Measurements from ENCODE around the gene XRCC3. TPM values are rescaled to one million over a fixed set of nuclear protein-coding genes. Genes with fewer than 3 reads are reported as not detected.
A peak's percentile ranks its signal among the peaks of the same experiment; 100 is the strongest.

Gene XRCC3
- total RNA-seq (10 to 100 TPM; 40.3 to 41.1 TPM), polyA plus RNA-seq (ENCODE audit: insufficient read depth, low read depth, low replicate concordance) (16.6 TPM)
- long read RNA-seq, donor 1, partial matches to known transcripts = 49 of 56 reads
- long read RNA-seq, donor 1, other reads (novel, unspliced or antisense) = 5 of 56 reads
- long read RNA-seq, donor 2, partial matches to known transcripts = 0 of 1 reads
- long read RNA-seq, donor 2, other reads (novel, unspliced or antisense) = 0 of 1 reads

- H3K4me1 ChIP-seq = peaks cover 36% of the 10 kb centered on the region
- H3K36me3 ChIP-seq (ENCODE audit: low read depth, missing control alignments) = no peaks in the 10 kb centered on the region
- peak; percentile 100 for DNase-seq
- peak in 1 of 3 experiments; percentile 22 for TF ChIP-seq CTCF (IDR thresholded peaks at IDR 0.05)
- no peak for TF ChIP-seq POLR2A (IDR thresholded peaks at IDR 0.05)
- 0% methylated on average over 16 to 82 of the region's 121 CpGs for WGBS, 2 donors
- H3K27me3 ChIP-seq = no peaks in the 10 kb centered on the region
- intact Hi-C loops (cut with DNase I; ENCODE audit: low total_unique reads) = no loop called here
- peak within 1 kb of the TSS; percentile 77 to 91 for H3K4me3 ChIP-seq
- no peaks in the 10 kb centered on the region for H3K9me3 ChIP-seq
- peak within 1 kb of the TSS; percentile 72 to 86 for H3K27ac ChIP-seq
Measured at GRCh38 chr14:103715052-103716000, at the start of gene XRCC3, which contains the start of gene ZFYVE21. Gene XRCC3, minus strand, starts transcription at chr14:103715451. Its CDS starts 4,364 bp downstream, at chr14:103711087. Gene ZFYVE21, plus strand, starts transcription at chr14:103715810. Its CDS starts 32 bp downstream, at chr14:103715842.

GRCh38 chr14:103763730-103764488 is 48.7 kb upstream of the XRCC3 start:
- H3K36me3 ChIP-seq (ENCODE audit: low read depth, missing control alignments) = no peaks in the 10 kb centered on the region
- H3K4me3 ChIP-seq = no peak overlapping the region
- WGBS, 2 donors = 94 to 95% methylated on average over 5 of the region's 5 CpGs
- DNase-seq = no peak
- H3K9me3 ChIP-seq = no peaks in the 10 kb centered on the region
- no peaks in the 10 kb centered on the region for H3K27me3 ChIP-seq
- no peaks in the 10 kb centered on the region for H3K4me1 ChIP-seq
- no peak overlapping the region for H3K27ac ChIP-seq
- TF ChIP-seq CTCF (IDR thresholded peaks at IDR 0.05) = no peak
- TF ChIP-seq POLR2A (IDR thresholded peaks at IDR 0.05) = no peak
- intact Hi-C loops (cut with DNase I; ENCODE audit: low total_unique reads) = no loop called here

GRCh38 chr14:103762541-103762940 is 47.3 kb upstream of the XRCC3 start:
- TF ChIP-seq CTCF (IDR thresholded peaks at IDR 0.05) (no peak), POLR2A (IDR thresholded peaks at IDR 0.05) (no peak)
- H3K4me3 ChIP-seq = no peak overlapping the region
- H3K27me3 ChIP-seq = no peaks in the 10 kb centered on the region
- H3K36me3 ChIP-seq (ENCODE audit: low read depth, missing control alignments) = no peaks in the 10 kb centered on the region
- WGBS, 2 donors = 89 to 95% methylated on average over 13 of the region's 13 CpGs
- H3K4me1 ChIP-seq = no peaks in the 10 kb centered on the region
- intact Hi-C loops (cut with DNase I; ENCODE audit: low total_unique reads) = no loop called here
- no peak for DNase-seq
- H3K27ac ChIP-seq = no peak overlapping the region
- H3K9me3 ChIP-seq = no peaks in the 10 kb centered on the region

GRCh38 chr14:103762036-103762435 is 46.8 kb upstream of the XRCC3 start:
- Histone ChIP-seq H3K4me3 (no peak overlapping the region), H3K4me1 (no peaks in the 10 kb centered on the region), H3K9me3 (no peaks in the 10 kb centered on the region), H3K27me3 (no peaks in the 10 kb centered on the region), H3K36me3 (ENCODE audit: low read depth, missing control alignments) (no peaks in the 10 kb centered on the region), H3K27ac (no peak overlapping the region)
- no peak for TF ChIP-seq POLR2A (IDR thresholded peaks at IDR 0.05)
- no peak for TF ChIP-seq CTCF (IDR thresholded peaks at IDR 0.05)
- DNase-seq = no peak
- whole genome bisulfite sequencing, 2 donors = 83 to 87% methylated on average over 1 of the region's 1 CpG
- intact Hi-C loops (cut with DNase I; ENCODE audit: low total_unique reads) = no loop called here

All from testis (tissue), 5 donors.